NT2/D1 (cell line): ENCODE results near the gene PLCB1.

Source experiments
- SUZ12 ChIP-seq: IDR thresholded peaks from 2 replicates; pipeline ENCODE4 v1.6.1; 2011; ENCODE audit not compliant: insufficient read length, insufficient read depth; ENCODE audit errors: extremely low read depth
- YY1 ChIP-seq: IDR thresholded peaks from 2 replicates; pipeline ENCODE4 v1.6.1; 2011; ENCODE audit not compliant: insufficient read length, insufficient read depth
- ZNF274 ChIP-seq: IDR thresholded peaks from 2 replicates; pipeline ENCODE4 v1.6.1; 2011; ENCODE audit warnings: mild to moderate bottlenecking, low read depth, low read length

- no peak for TF ChIP-seq SUZ12
- TF ChIP-seq ZNF274 = no peak
- no peak for TF ChIP-seq YY1
Measured at GRCh38 chr20:8330785-8331695, 199.0 kb downstream of the PLCB1 start.
